H1 (cell line): ENCODE measurements around the gene CMTR1. TPM values are rescaled to one million over a fixed set of nuclear protein-coding genes. Genes with fewer than 3 reads are reported as not detected.
A peak's percentile ranks its signal among the peaks of the same experiment; 100 is the strongest.

ENCODE experiments used
- CTCF ChIA-PET: fragments of 300-600 bp; sonication (Branson Sonifier 250); formaldehyde crosslinking; loops from one replicate; lab custom pipeline; 2021; ENCODE audit not compliant: partially characterized antibody; lab: Charles Lee
- POLR2A ChIA-PET: fragments of 300-600 bp; sonication (Branson Sonifier 250); formaldehyde crosslinking; loops from one replicate; lab custom pipeline; 2021; ENCODE audit warnings: inconsistent platforms; ENCODE audit not compliant: partially characterized antibody; lab: Charles Lee
- DNase-seq, 2 experiments: peaks; one replicate each; pipeline versions ENCODE4 v3.0.0 to v3.0.0-alpha.2; 2010 to 2022; ENCODE audit warnings: low spot score in 2 of 2, low read depth in 1 of 2, mixed read lengths in 1 of 2
- FAIRE-seq: peaks from 2 replicates; lab custom pipeline; 2011; peaks lifted over from hg19 to GRCh38; lab: Jason Lieb, UNC
- H2AFZ ChIP-seq: 2 replicates; pipeline ENCODE4 v1.8.1; 2012; ENCODE audit warnings: low read length, inconsistent platforms
- H2AK5ac ChIP-seq: 2 replicates; pipeline ENCODE4 v1.6.1; 2013; ENCODE audit warnings: low read depth, low read length
- H2BK120ac ChIP-seq: replicated peaks from 2 replicates; pipeline ENCODE3; 2013; ENCODE audit warnings: low read depth, low read length, inconsistent platforms
- H2BK12ac ChIP-seq: 2 replicates; pipeline ENCODE4 v1.6.1; 2013; ENCODE audit warnings: low read depth, low read length
- H2BK15ac ChIP-seq: 2 replicates; pipeline ENCODE4 v1.6.1; 2013; ENCODE audit warnings: low read length
- H2BK20ac ChIP-seq: 2 replicates; pipeline ENCODE4 v1.6.1; 2013; ENCODE audit warnings: low read length
- H2BK5ac ChIP-seq: 2 replicates; pipeline ENCODE4 v1.6.1; 2013; ENCODE audit warnings: low read depth, low read length
- H3K14ac ChIP-seq: 2 replicates; pipeline ENCODE4 v1.6.1; 2013; ENCODE audit warnings: inconsistent platforms; ENCODE audit not compliant: insufficient read length
- H3K18ac ChIP-seq: 2 replicates; pipeline ENCODE4 v1.6.1; 2013; ENCODE audit warnings: low read length; ENCODE audit errors: extremely low read depth
- H3K23ac ChIP-seq: 2 replicates; pipeline ENCODE4 v1.6.1; 2013; ENCODE audit warnings: inconsistent platforms; ENCODE audit not compliant: insufficient read length
- H3K23me2 ChIP-seq: 2 replicates; pipeline ENCODE4 v1.6.1; 2013; ENCODE audit warnings: low read depth, low read length
- H3K27ac ChIP-seq: 2 replicates; pipeline ENCODE4 v1.6.1; 2011; ENCODE audit warnings: low read depth, low read length, inconsistent platforms
- H3K27me3 ChIP-seq, 4 experiments: replicated peaks in 1 of 4; 1 replicate in 1 of 4; 2 replicates in 3 of 4; pipeline versions ENCODE4 v1.6.1 to v1.8.1; 2011 to 2013; ENCODE audit warnings: low read length in 3 of 4, mild to moderate bottlenecking in 3 of 4, inconsistent platforms in 2 of 4, mixed read lengths in 2 of 4, moderate library complexity in 1 of 4; ENCODE audit not compliant: control insufficient read depth in 3 of 4, insufficient read depth in 3 of 4; ENCODE audit errors: extremely low read depth in 1 of 4
- H3K36me3 ChIP-seq, 4 experiments: 2 replicates each; pipeline versions ENCODE4 v1.6.1 to v1.8.1; 2011 to 2013; ENCODE audit warnings: mild to moderate bottlenecking in 4 of 4, low read length in 3 of 4, moderate library complexity in 2 of 4, control low read depth in 1 of 4, inconsistent platforms in 1 of 4; ENCODE audit not compliant: insufficient read depth in 4 of 4, control insufficient read depth in 2 of 4
- H3K4ac ChIP-seq: replicated peaks from 2 replicates; pipeline ENCODE3; 2013; ENCODE audit warnings: low read length, low read depth, mixed read lengths, inconsistent platforms; ENCODE audit not compliant: insufficient read length
- H3K4me1 ChIP-seq, 4 experiments: replicated peaks in 1 of 4; 1 replicate in 1 of 4; 2 replicates in 3 of 4; pipeline versions ENCODE4 v1.6.1 to v1.8.1; 2011 to 2013; ENCODE audit warnings: low read length in 3 of 4, inconsistent platforms in 2 of 4, mixed read lengths in 1 of 4; ENCODE audit not compliant: insufficient read depth in 4 of 4, control insufficient read depth in 3 of 4
- H3K4me2 ChIP-seq, 2 experiments: 2 replicates each; pipeline versions ENCODE4 v1.6.1 to v1.8.1; 2011 to 2013; ENCODE audit warnings: low read depth in 2 of 2, low read length in 2 of 2, control low read depth in 1 of 2, inconsistent platforms in 1 of 2, mild to moderate bottlenecking in 1 of 2; ENCODE audit not compliant: insufficient read depth in 1 of 2
- H3K4me3 ChIP-seq, 4 experiments: fragments of 200-600, 300-600 bp in 1 of 4; sonication (generic), shearing (Covaris generic), sonication (Bioruptor Twin) in 1 of 4; 2 replicates each; pipeline versions ENCODE4 v1.5.1 to v1.8.1; 2011 to 2016; ENCODE audit warnings: low read length in 4 of 4, low read depth in 3 of 4, control low read depth in 2 of 4, inconsistent platforms in 2 of 4, mild to moderate bottlenecking in 2 of 4, mixed read lengths in 1 of 4, moderate library complexity in 1 of 4; ENCODE audit not compliant: insufficient read depth in 2 of 4; ENCODE audit errors: extremely low read depth in 1 of 4
- H3K56ac ChIP-seq: replicated peaks from 2 replicates; pipeline ENCODE3; 2013; ENCODE audit warnings: low read depth, mild to moderate bottlenecking, mixed read lengths, low read length, inconsistent platforms; ENCODE audit not compliant: insufficient read length
- H3K79me1 ChIP-seq: 2 replicates; pipeline ENCODE4 v1.6.1; 2013; ENCODE audit warnings: low read depth, low read length, control low read depth
- H3K79me2 ChIP-seq, 2 experiments: 2 replicates each; pipeline versions ENCODE4 v1.6.1 to v1.8.1; 2012 to 2013; ENCODE audit warnings: low read length in 2 of 2, mild to moderate bottlenecking in 2 of 2, inconsistent platforms in 1 of 2; ENCODE audit not compliant: insufficient read depth in 2 of 2, control insufficient read depth in 1 of 2
- H3K9ac ChIP-seq, 4 experiments: replicated peaks in 1 of 4; 1 replicate in 1 of 4; 2 replicates in 3 of 4; pipeline versions ENCODE4 v1.6.1 to v1.8.1; 2011 to 2013; ENCODE audit warnings: low read depth in 3 of 4, low read length in 3 of 4, control low read depth in 2 of 4, mild to moderate bottlenecking in 2 of 4, moderate library complexity in 2 of 4, inconsistent platforms in 1 of 4; ENCODE audit errors: extremely low read depth in 1 of 4
- H3K9me3 ChIP-seq, 2 experiments: 2 replicates each; pipeline versions ENCODE4 v1.6.1 to v1.8.1; 2012 to 2013; ENCODE audit warnings: mild to moderate bottlenecking in 2 of 2, moderate library complexity in 2 of 2, control low read depth in 1 of 2, inconsistent platforms in 1 of 2, low read depth in 1 of 2, low read length in 1 of 2, mixed read lengths in 1 of 2; ENCODE audit not compliant: insufficient read depth in 2 of 2
- H4K20me1 ChIP-seq, 2 experiments: replicated peaks in 1 of 2; 2 replicates each; pipeline versions ENCODE3 to v1.8.1; 2011 to 2013; ENCODE audit warnings: inconsistent platforms in 2 of 2, low read length in 2 of 2, mild to moderate bottlenecking in 1 of 2; ENCODE audit not compliant: insufficient read depth in 2 of 2, control insufficient read depth in 1 of 2
- H4K5ac ChIP-seq: 2 replicates; pipeline ENCODE4 v1.6.1; 2013; ENCODE audit warnings: low read length, low read depth, mixed read lengths, inconsistent platforms; ENCODE audit not compliant: insufficient read length
- H4K8ac ChIP-seq: 2 replicates; pipeline ENCODE4 v1.8.0; 2013; ENCODE audit warnings: mild to moderate bottlenecking, moderate library complexity, low read length, inconsistent platforms; ENCODE audit not compliant: insufficient read depth; ENCODE audit errors: extremely low read depth
- H4K91ac ChIP-seq: replicated peaks from 2 replicates; pipeline ENCODE3; 2013; ENCODE audit warnings: low read length, mixed read lengths, inconsistent platforms; ENCODE audit not compliant: insufficient read length
- NANOG ChIP-seq: IDR thresholded peaks from 2 replicates; pipeline ENCODE4 v1.6.1; 2011; ENCODE audit warnings: low read length, low read depth, mild to moderate bottlenecking, inconsistent platforms; ENCODE audit not compliant: insufficient read depth, poor library complexity, severe bottlenecking
- WGBS, 2 experiments: shearing (Covaris generic) in 1 of 2; methylation state at CpG; one replicate each; pipeline versions ENCODE4 v1.1.6 to v1.1.7; 2013 to 2015; ENCODE audit warnings: low lambda C conversion rate in 2 of 2, mixed read lengths in 2 of 2, inconsistent platforms in 1 of 2, low coverage in 1 of 2, missing lambda C conversion rate in 1 of 2; ENCODE audit not compliant: insufficient replicate concordance in 2 of 2, insufficient coverage in 1 of 2, insufficient read length in 1 of 2; ENCODE audit errors: extremely low coverage in 1 of 2, missing lambda C conversion rate in 1 of 2; 5-methylcytosine and 5-hydroxymethylcytosine counted together
- polyA plus RNA-seq, 7 experiments: library from polyadenylated mRNA; depleted of rRNA in 3 of 7; stranded (reverse) in 5 of 7; unstranded in 2 of 7; fragments of >200 nt in 5 of 7; fragments of 200-250 nt in 2 of 7; gene quantifications; 1 replicate in 5 of 7; 2 replicates in 1 of 7; 4 replicates in 1 of 7; pipeline versions ENCODE4 v1.2.1 to v1.2.3, GENCODE V29; 2011 to 2013; ENCODE audit warnings: missing spikeins in 2 of 7, mixed read lengths in 2 of 7
- total RNA-seq: library from RNA; stranded (reverse); fragmentation: NEBNext Ultra II Directional; extraction: Animal tissue kit (Norgen Biotek cat#: 25700); gene quantifications from 2 replicates; pipeline ENCODE4 v1.2.1, GENCODE V29; 2021

The CMTR1 gene
- total and polyA plus RNA-seq, 2 of the 8 experiments (the other 6 are each of a cell fraction or from before 2014, with no cell fraction given), result 15.2 to 33.1 TPM

GRCh38 chr6:37513155-37513554 is 80.1 kb downstream of the CMTR1 start:
- peak overlapping the region; percentile 90; the same call in 1 of the 2 replicates for H2AFZ ChIP-seq
- peak overlapping the region; percentile 68 to 73 for H3K4me2 ChIP-seq
- peak overlapping the region; percentile 53; the same call in 1 of the 2 replicates for H2BK5ac ChIP-seq
- no peak overlapping the region for H3K27ac ChIP-seq
- H3K4me3 ChIP-seq, result peak overlapping the region in 3 of 4 experiments; percentile 4 to 49 (median 10); a peak in 5 of 8 replicates
- peaks cover 2 to 51% (median 40%) of the 10 kb centered on the region in 4 experiments for H3K4me1 ChIP-seq
- peak overlapping the region; percentile 77; the same call in 1 of the 2 replicates for H2BK20ac ChIP-seq
- peak overlapping the region; percentile 94; the same call in 1 of the 2 replicates for H2BK12ac ChIP-seq
- peak overlapping the region; percentile 25; the same call in 1 of the 2 replicates for H3K18ac ChIP-seq
- no peaks in the 10 kb centered on the region for H3K79me2 ChIP-seq
- peak overlapping the region; percentile 8 for H2BK120ac ChIP-seq
- no peak overlapping the region for H3K4ac ChIP-seq
- H3K9me3 ChIP-seq, result no peaks in the 10 kb centered on the region
- no peak overlapping the region for H3K9ac ChIP-seq
- ChIA-PET POLR2A (interaction anchor here (1.0 to 2.7 kb wide), 7 partner anchors 11 to 32 kb away, joined by 3 to 10 read pairs (median 7); partner anchors contain the start of gene CCDC167), CTCF (interaction anchor here (0.6 to 2.8 kb wide), 14 partner anchors 11 to 192 kb away, joined by 3 to 14 read pairs (median 5); no protein-coding TSS in a partner anchor)
- no peaks in the 10 kb centered on the region for H3K79me1 ChIP-seq
- peaks cover 0 to 29% (median 21%) of the 10 kb centered on the region in 4 experiments; a peak in 6 of 7 replicates for H3K27me3 ChIP-seq
- H4K8ac ChIP-seq, result no peak overlapping the region
- H3K14ac ChIP-seq, result no peak overlapping the region
- peaks cover 5% of the 10 kb centered on the region for H3K23me2 ChIP-seq
- H4K5ac ChIP-seq, result no peak overlapping the region
- no peak overlapping the region for H2AK5ac ChIP-seq
- no peak overlapping the region for H3K23ac ChIP-seq
- no peak overlapping the region for H3K56ac ChIP-seq
- no peaks in the 10 kb centered on the region for H4K20me1 ChIP-seq
- FAIRE-seq (no peak), DNase-seq (no peak)
- TF ChIP-seq NANOG, result no peak
- H4K91ac ChIP-seq, result peak overlapping the region; percentile 93
- 29% methylated on average over 9 of the region's 9 CpGs; no CpG with 5 or more reads in 1 of the 2 experiments for WGBS, 2 experiments
- H2BK15ac ChIP-seq, result peak overlapping the region; percentile 93
- H3K36me3 ChIP-seq, result no peaks in the 10 kb centered on the region
